PFSK-1 (cell line): Measurements from ENCODE around the gene KRT9.

ENCODE experiments used
- FOXP2 ChIP-seq: optimal IDR thresholded peaks from 2 replicates; pipeline ENCODE3; 2011; ENCODE audit warnings: borderline replicate concordance, control low read depth, inconsistent platforms; ENCODE audit not compliant: insufficient read depth; ENCODE audit errors: extremely low read length, extremely low read depth
- SIN3A ChIP-seq: IDR thresholded peaks from 2 replicates; pipeline ENCODE4 v1.6.1; 2012; ENCODE audit warnings: mild to moderate bottlenecking, low read length, moderate library complexity, borderline replicate concordance; ENCODE audit not compliant: insufficient read depth

DNA sequence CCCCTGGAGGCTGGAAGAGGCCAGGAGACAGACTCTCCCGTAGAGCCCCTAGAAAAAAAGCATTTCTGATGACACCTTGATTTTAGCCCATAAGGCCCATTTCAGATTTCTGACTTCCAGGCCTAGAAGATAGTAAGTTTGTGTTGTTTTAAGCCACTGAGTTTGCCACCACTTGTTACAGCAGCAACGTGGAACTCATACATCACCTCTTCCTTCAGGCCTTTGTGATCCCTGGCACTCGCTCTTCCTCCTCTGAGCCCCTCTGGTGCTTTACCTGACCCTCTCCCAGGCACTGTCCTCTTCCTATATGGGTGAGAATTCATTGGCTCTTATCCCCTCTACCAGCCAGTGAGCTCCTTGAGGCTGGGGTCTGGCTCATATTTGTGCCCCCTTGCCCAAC lies 25.0 kb downstream of the KRT9 start:
- TF ChIP-seq SIN3A (no peak), FOXP2 (no peak)
